ENCODE measurements around the gene ZNF516.

Gene ZNF516

GRCh38 chr18:76454418-76454817 lies 40.6 kb downstream of the ZNF516 start:
- TF ChIP-seq FOXP2 (optimal IDR thresholded peaks at IDR 0.05; ENCODE audit: borderline replicate concordance, extremely low read depth, extremely low read length, insufficient read depth): no peak
- no peak for TF ChIP-seq TAF1 (IDR thresholded peaks at IDR 0.05; ENCODE audit: borderline replicate concordance, insufficient read depth, low read length)
- TF ChIP-seq SIN3A (IDR thresholded peaks at IDR 0.05; ENCODE audit: borderline replicate concordance, insufficient read depth, low read length): no peak
- no peak for TF ChIP-seq REST (IDR thresholded peaks at IDR 0.05; ENCODE audit: insufficient read depth in 1 of 2, low read depth in 2 of 2, low read length in 2 of 2)
- no peak for TF ChIP-seq POLR2AphosphoS5 (IDR thresholded peaks at IDR 0.05; ENCODE audit: low read depth, low read length)

- no peak for TF ChIP-seq POLR2AphosphoS5 (IDR thresholded peaks at IDR 0.05; ENCODE audit: low read depth, low read length)
- no peak for TF ChIP-seq SIN3A (IDR thresholded peaks at IDR 0.05; ENCODE audit: borderline replicate concordance, insufficient read depth, low read length)
- no peak for TF ChIP-seq FOXP2 (optimal IDR thresholded peaks at IDR 0.05; ENCODE audit: borderline replicate concordance, extremely low read depth, extremely low read length, insufficient read depth)
- no peak for TF ChIP-seq TAF1 (IDR thresholded peaks at IDR 0.05; ENCODE audit: borderline replicate concordance, insufficient read depth, low read length)
- no peak for TF ChIP-seq REST (IDR thresholded peaks at IDR 0.05; ENCODE audit: insufficient read depth in 1 of 2, low read depth in 2 of 2, low read length in 2 of 2)
Observed at GRCh38 chr18:76453932-76454331, 41.1 kb downstream of the ZNF516 start.

GRCh38 chr18:76453057-76453561 lies 41.9 kb downstream of the ZNF516 start:
- TF ChIP-seq REST (IDR thresholded peaks at IDR 0.05; ENCODE audit: insufficient read depth in 1 of 2, low read depth in 2 of 2, low read length in 2 of 2) (no peak), FOXP2 (optimal IDR thresholded peaks at IDR 0.05; ENCODE audit: borderline replicate concordance, extremely low read depth, extremely low read length, insufficient read depth) (no peak), SIN3A (IDR thresholded peaks at IDR 0.05; ENCODE audit: borderline replicate concordance, insufficient read depth, low read length) (no peak), TAF1 (IDR thresholded peaks at IDR 0.05; ENCODE audit: borderline replicate concordance, insufficient read depth, low read length) (no peak), POLR2AphosphoS5 (IDR thresholded peaks at IDR 0.05; ENCODE audit: low read depth, low read length) (no peak)

DNA sequence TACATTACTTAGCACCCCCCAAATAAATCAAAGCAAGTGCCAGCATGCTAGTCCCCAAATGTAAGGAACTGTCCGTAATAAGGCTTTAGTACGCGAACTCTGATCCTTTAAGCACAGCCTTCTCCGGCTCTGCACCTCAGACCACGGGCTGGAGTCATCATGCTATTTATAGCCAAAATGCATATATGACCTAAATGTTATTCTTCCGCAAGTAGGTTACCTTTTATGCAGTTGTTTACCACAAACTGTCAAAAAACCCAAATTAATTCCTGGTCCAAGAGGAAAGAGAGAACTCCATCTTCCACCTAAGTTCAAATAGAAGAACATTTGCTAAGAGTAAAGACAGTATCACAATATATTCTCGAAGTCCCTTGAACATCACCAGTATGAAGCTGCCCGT lies 42.7 kb downstream of the ZNF516 start:
- TF ChIP-seq REST (IDR thresholded peaks at IDR 0.05; ENCODE audit: insufficient read depth in 1 of 2, low read depth in 2 of 2, low read length in 2 of 2): no peak
- TF ChIP-seq FOXP2 (optimal IDR thresholded peaks at IDR 0.05; ENCODE audit: borderline replicate concordance, extremely low read depth, extremely low read length, insufficient read depth): no peak
- TF ChIP-seq SIN3A (IDR thresholded peaks at IDR 0.05; ENCODE audit: borderline replicate concordance, insufficient read depth, low read length): no peak
- TF ChIP-seq POLR2AphosphoS5 (IDR thresholded peaks at IDR 0.05; ENCODE audit: low read depth, low read length): no peak
- TF ChIP-seq TAF1 (IDR thresholded peaks at IDR 0.05; ENCODE audit: borderline replicate concordance, insufficient read depth, low read length): no peak
